CD4-positive, alpha-beta memory T cell (primary cell): Measurements from ENCODE around the gene LGR4. TPM values are rescaled to one million over a fixed set of nuclear protein-coding genes. Genes with fewer than 3 reads are reported as not detected.

Experiments
- CTCF ChIA-PET: fragments of 350-600 bp; sonication (Branson Sonifier 250); formaldehyde crosslinking; loops from one replicate; lab custom pipeline; 2021; ENCODE audit warnings: inconsistent platforms; ENCODE audit not compliant: partially characterized antibody; lab: Charles Lee
- POLR2A ChIA-PET: fragments of 350-600 bp; sonication (Branson Sonifier 250); formaldehyde crosslinking; loops from one replicate; lab custom pipeline; 2021; ENCODE audit not compliant: partially characterized antibody; lab: Charles Lee
- DNase-seq, 5 donors: peaks; one replicate each; pipeline versions ENCODE4 v3.0.0 to v3.0.0-alpha.2; 2020 to 2022; ENCODE audit warnings: mixed read lengths in 1 of 5
- H3K27ac ChIP-seq: one replicate; pipeline ENCODE4 v1.7.0; 2013; ENCODE audit warnings: low read depth, low read length
- H3K27me3 ChIP-seq: 2 replicates; pipeline ENCODE4 v1.7.0; 2013; ENCODE audit warnings: mild to moderate bottlenecking, low read length, moderate library complexity; ENCODE audit not compliant: insufficient read depth
- H3K36me3 ChIP-seq: 2 replicates; pipeline ENCODE4 v1.7.0; 2013; ENCODE audit warnings: mild to moderate bottlenecking, low read length, moderate library complexity; ENCODE audit not compliant: insufficient read depth
- H3K4me1 ChIP-seq: 2 replicates; pipeline ENCODE4 v1.7.0; 2013; ENCODE audit warnings: mild to moderate bottlenecking, low read length, moderate library complexity; ENCODE audit not compliant: insufficient read depth
- H3K4me3 ChIP-seq, 2 donors: one replicate each; pipeline ENCODE4 v1.7.0; 2013; ENCODE audit warnings: low read length in 2 of 2, mild to moderate bottlenecking in 1 of 2
- H3K9me3 ChIP-seq, 2 donors: one replicate each; pipeline ENCODE4 v1.7.0; 2013; ENCODE audit warnings: low read length in 2 of 2, control low read depth in 1 of 2; ENCODE audit not compliant: control insufficient read depth in 1 of 2
- H3K27ac Mint-ChIP-seq, 7 donors: one replicate each; pipeline ENCODE4 v1.8.0; 2020 to 2021; ENCODE audit warnings: mixed read lengths in 7 of 7, mild to moderate bottlenecking in 6 of 7, inconsistent platforms in 3 of 7, moderate library complexity in 3 of 7
- H3K27me3 Mint-ChIP-seq, 2 donors: one replicate each; pipeline ENCODE4 v1.8.0; 2020 to 2021; ENCODE audit warnings: mixed read lengths in 2 of 2
- H3K36me3 Mint-ChIP-seq, 2 donors: one replicate each; pipeline ENCODE4 v1.8.0; 2020 to 2021; ENCODE audit warnings: mixed read lengths in 2 of 2, inconsistent platforms in 1 of 2, mild to moderate bottlenecking in 1 of 2
- H3K4me1 Mint-ChIP-seq, 4 donors: one replicate each; pipeline ENCODE4 v1.8.0; 2020 to 2021; ENCODE audit warnings: mixed read lengths in 4 of 4, mild to moderate bottlenecking in 1 of 4
- H3K4me3 Mint-ChIP-seq, 8 donors: one replicate each; pipeline ENCODE4 v1.8.0; 2020 to 2021; ENCODE audit warnings: mixed read lengths in 8 of 8, mild to moderate bottlenecking in 7 of 8, moderate library complexity in 6 of 8, inconsistent platforms in 3 of 8
- H3K9me3 Mint-ChIP-seq, 8 donors: one replicate each; pipeline ENCODE4 v1.8.0; 2020 to 2021; ENCODE audit warnings: mixed read lengths in 8 of 8, mild to moderate bottlenecking in 5 of 8, inconsistent platforms in 3 of 8, moderate library complexity in 1 of 8
- intact Hi-C: fragments of 100-400 bp; cut with micrococcal nuclease; formaldehyde crosslinking; loops from one replicate; pipeline ENCODE4 v1.15.1; 2023
- polyA plus RNA-seq, 2 donors: library from polyadenylated mRNA; unstranded; fragments of 300-500 nt; fragmentation: Illumina TruSeq; gene quantifications; one replicate each; pipeline ENCODE4 v1.2.3, GENCODE V29; 2021
- total RNA-seq, 2 experiments: library from RNA; stranded (reverse); gene quantifications; one replicate each; pipeline ENCODE4 v1.2.3, GENCODE V29; 2021

LGR4 gene
- total and polyA plus RNA-seq, 4 experiments from 2014 or later = 0.03 to 1.6 (median 0.58) TPM

GRCh38 chr11:27489092-27489491, 16.5 kb upstream of the LGR4 start:
- Mint-ChIP-seq H3K36me3 (peaks cover 8 to 26% of the 10 kb centered on the region in 2 donors), H3K27me3 (no peaks in the 10 kb centered on the region), H3K4me1 (peaks cover 0 to 2% (median under 1%) of the 10 kb centered on the region in 4 donors), H3K27ac (peak overlapping the region in 1 of 7 donors; percentile 30), H3K9me3 (no peaks in the 10 kb centered on the region), H3K4me3 (no peak overlapping the region)
- Histone ChIP-seq H3K27me3 (no peaks in the 10 kb centered on the region), H3K27ac (no peak overlapping the region), H3K4me3 (no peak overlapping the region), H3K36me3 (peaks cover 10% of the 10 kb centered on the region), H3K9me3 (no peaks in the 10 kb centered on the region), H3K4me1 (no peaks in the 10 kb centered on the region)
- CTCF ChIA-PET = interaction anchor here (9.5 kb wide), 1 partner anchor 10 kb away, joined by 116 read pairs; no protein-coding TSS in a partner anchor
- POLR2A ChIA-PET = no interaction called here
- no peak for DNase-seq
- intact Hi-C loops = loop anchor here (5.0 kb wide), 1 partner anchor 737 kb away; no protein-coding TSS in a partner anchor

- peaks cover 8 to 19% of the 10 kb centered on the region in 2 donors for H3K36me3 Mint-ChIP-seq
- intact Hi-C loops = loop anchor here (2.0 to 5.0 kb wide), 2 partner anchors 735 to 1203 kb away; no protein-coding TSS in a partner anchor
- H3K4me1 Mint-ChIP-seq = peaks cover 0 to 4% (median under 1%) of the 10 kb centered on the region in 4 donors
- H3K27me3 Mint-ChIP-seq = no peaks in the 10 kb centered on the region
- no peak overlapping the region for H3K4me3 ChIP-seq
- H3K9me3 ChIP-seq = no peaks in the 10 kb centered on the region
- H3K4me3 Mint-ChIP-seq = no peak overlapping the region
- H3K27me3 ChIP-seq = no peaks in the 10 kb centered on the region
- no peak overlapping the region for H3K27ac Mint-ChIP-seq
- DNase-seq = no peak
- POLR2A ChIA-PET = no interaction called here
- no peak overlapping the region for H3K27ac ChIP-seq
- H3K36me3 ChIP-seq = peaks cover 9% of the 10 kb centered on the region
- H3K9me3 Mint-ChIP-seq = no peaks in the 10 kb centered on the region
- H3K4me1 ChIP-seq = no peaks in the 10 kb centered on the region
- CTCF ChIA-PET = interaction anchor here (0.8 to 9.5 kb wide), 3 partner anchors 9 to 302 kb away, joined by 4 to 116 read pairs (median 100); no protein-coding TSS in a partner anchor
Observed at GRCh38 chr11:27487706-27488105, 15.1 kb upstream of the LGR4 start.

- Mint-ChIP-seq H3K4me1 (peaks cover 0 to 4% (median under 1%) of the 10 kb centered on the region in 4 donors), H3K4me3 (no peak overlapping the region), H3K27ac (no peak overlapping the region), H3K9me3 (no peaks in the 10 kb centered on the region), H3K36me3 (peaks cover 3 to 8% of the 10 kb centered on the region in 2 donors), H3K27me3 (no peaks in the 10 kb centered on the region)
- ChIA-PET CTCF (interaction anchor here (0.7 to 9.5 kb wide), 21 partner anchors 10 to 1202 kb away, joined by 3 to 116 read pairs (median 5); partner anchors contain the start of genes CCDC34, LGR4 and LIN7C), POLR2A (interaction anchor here (1.1 to 1.2 kb wide), 2 partner anchors 13 to 14 kb away, joined by 3 read pairs; partner anchors contain the start of gene LGR4)
- Histone ChIP-seq H3K4me3 (no peak overlapping the region), H3K27me3 (no peaks in the 10 kb centered on the region), H3K27ac (no peak overlapping the region), H3K9me3 (no peaks in the 10 kb centered on the region), H3K4me1 (no peaks in the 10 kb centered on the region), H3K36me3 (no peaks in the 10 kb centered on the region)
- DNase-seq = peak in 4 of 5 donors; percentile 40 to 58 (median 51)
- intact Hi-C loops = loop anchor here (1.0 to 5.0 kb wide), 3 partner anchors 190 to 1201 kb away; no protein-coding TSS in a partner anchor
Observed at GRCh38 chr11:27485930-27486773, 13.6 kb upstream of the LGR4 start.

- Mint-ChIP-seq H3K4me1 (peaks cover 0 to 4% (median under 1%) of the 10 kb centered on the region in 4 donors), H3K36me3 (no peaks in the 10 kb centered on the region), H3K4me3 (peak overlapping the region in 1 of 8 donors; percentile 69), H3K27me3 (no peaks in the 10 kb centered on the region), H3K9me3 (no peaks in the 10 kb centered on the region), H3K27ac (no peak overlapping the region)
- intact Hi-C loops = no loop called here
- H3K27ac ChIP-seq = no peak overlapping the region
- ChIA-PET POLR2A (no interaction called here), CTCF (interaction anchor here (6.6 to 9.5 kb wide), 2 partner anchors 16 to 297 kb away, joined by 100 to 116 read pairs; no protein-coding TSS in a partner anchor)
- no peak for DNase-seq
- H3K36me3 ChIP-seq = no peaks in the 10 kb centered on the region
- no peaks in the 10 kb centered on the region for H3K4me1 ChIP-seq
- H3K9me3 ChIP-seq = no peaks in the 10 kb centered on the region
- H3K4me3 ChIP-seq = no peak overlapping the region
- no peaks in the 10 kb centered on the region for H3K27me3 ChIP-seq
Observed at GRCh38 chr11:27482793-27483192, 10.2 kb upstream of the LGR4 start.

- Histone ChIP-seq H3K9me3 (no peaks in the 10 kb centered on the region), H3K4me3 (no peak overlapping the region), H3K27me3 (no peaks in the 10 kb centered on the region), H3K4me1 (no peaks in the 10 kb centered on the region), H3K27ac (no peak overlapping the region), H3K36me3 (no peaks in the 10 kb centered on the region)
- Mint-ChIP-seq H3K4me1 (peaks cover 0 to 4% (median under 1%) of the 10 kb centered on the region in 4 donors), H3K4me3 (no peak overlapping the region), H3K9me3 (no peaks in the 10 kb centered on the region), H3K36me3 (no peaks in the 10 kb centered on the region), H3K27ac (no peak overlapping the region), H3K27me3 (no peaks in the 10 kb centered on the region)
- intact Hi-C loops = no loop called here
- ChIA-PET CTCF (interaction anchor here (6.6 to 9.5 kb wide), 2 partner anchors 17 to 297 kb away, joined by 100 to 116 read pairs; no protein-coding TSS in a partner anchor), POLR2A (no interaction called here)
- no peak for DNase-seq
Observed at GRCh38 chr11:27481992-27482391, 9.4 kb upstream of the LGR4 start.

- Mint-ChIP-seq H3K36me3 (no peaks in the 10 kb centered on the region), H3K9me3 (no peaks in the 10 kb centered on the region), H3K4me1 (peaks cover 2 to 7% (median 3%) of the 10 kb centered on the region in 4 donors), H3K4me3 (no peak overlapping the region), H3K27ac (no peak overlapping the region), H3K27me3 (no peaks in the 10 kb centered on the region)
- Histone ChIP-seq H3K9me3 (no peaks in the 10 kb centered on the region), H3K36me3 (no peaks in the 10 kb centered on the region), H3K27me3 (no peaks in the 10 kb centered on the region), H3K4me1 (peaks cover 6% of the 10 kb centered on the region), H3K27ac (no peak overlapping the region), H3K4me3 (no peak overlapping the region)
- POLR2A ChIA-PET = no interaction called here
- no peak for DNase-seq
- intact Hi-C loops = no loop called here
- CTCF ChIA-PET = no interaction called here
Observed at GRCh38 chr11:27477831-27478230, 5.2 kb upstream of the LGR4 start.

GRCh38 chr11:27477243-27477642, 4.7 kb upstream of the LGR4 start:
- peaks cover 0 to 3% of the 10 kb centered on the region in 2 donors for H3K36me3 Mint-ChIP-seq
- DNase-seq = no peak
- intact Hi-C loops = no loop called here
- no peak overlapping the region for H3K27ac Mint-ChIP-seq
- no peaks in the 10 kb centered on the region for H3K9me3 Mint-ChIP-seq
- Histone ChIP-seq H3K9me3 (no peaks in the 10 kb centered on the region), H3K36me3 (no peaks in the 10 kb centered on the region), H3K27ac (no peak overlapping the region), H3K27me3 (no peaks in the 10 kb centered on the region), H3K4me3 (no peak overlapping the region), H3K4me1 (peaks cover 6% of the 10 kb centered on the region)
- H3K4me1 Mint-ChIP-seq = peaks cover 4 to 11% (median 7%) of the 10 kb centered on the region in 4 donors
- POLR2A ChIA-PET = no interaction called here
- peaks cover 0 to 3% of the 10 kb centered on the region in 2 donors for H3K27me3 Mint-ChIP-seq
- no peak overlapping the region for H3K4me3 Mint-ChIP-seq
- CTCF ChIA-PET = no interaction called here
